Measurements from ENCODE around the gene GRIK3. TPM values are rescaled to one million over a fixed set of nuclear protein-coding genes. Genes with fewer than 3 reads are reported as not detected.

The GRIK3 gene
- total RNA-seq, 6 experiments from 2014 or later: 0.07 TPM; not detected in 5

GRCh38 chr1:36984675-36985074 is 49.6 kb downstream of the GRIK3 start:
- TF ChIP-seq, protein P1, sequence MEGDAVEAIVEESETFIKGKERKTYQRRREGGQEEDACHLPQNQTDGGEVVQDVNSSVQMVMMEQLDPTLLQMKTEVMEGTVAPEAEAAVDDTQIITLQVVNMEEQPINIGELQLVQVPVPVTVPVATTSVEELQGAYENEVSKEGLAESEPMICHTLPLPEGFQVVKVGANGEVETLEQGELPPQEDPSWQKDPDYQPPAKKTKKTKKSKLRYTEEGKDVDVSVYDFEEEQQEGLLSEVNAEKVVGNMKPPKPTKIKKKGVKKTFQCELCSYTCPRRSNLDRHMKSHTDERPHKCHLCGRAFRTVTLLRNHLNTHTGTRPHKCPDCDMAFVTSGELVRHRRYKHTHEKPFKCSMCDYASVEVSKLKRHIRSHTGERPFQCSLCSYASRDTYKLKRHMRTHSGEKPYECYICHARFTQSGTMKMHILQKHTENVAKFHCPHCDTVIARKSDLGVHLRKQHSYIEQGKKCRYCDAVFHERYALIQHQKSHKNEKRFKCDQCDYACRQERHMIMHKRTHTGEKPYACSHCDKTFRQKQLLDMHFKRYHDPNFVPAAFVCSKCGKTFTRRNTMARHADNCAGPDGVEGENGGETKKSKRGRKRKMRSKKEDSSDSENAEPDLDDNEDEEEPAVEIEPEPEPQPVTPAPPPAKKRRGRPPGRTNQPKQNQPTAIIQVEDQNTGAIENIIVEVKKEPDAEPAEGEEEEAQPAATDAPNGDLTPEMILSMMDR (IDR thresholded peaks at IDR 0.05): no peak
- TF ChIP-seq POLR2A (IDR thresholded peaks at IDR 0.05): no peak
- DNase-seq (no peak), ATAC-seq (no peak)
- intact Hi-C loops (cut with DNase I): no loop called here
- Histone ChIP-seq H3K4me3 (no peak overlapping the region), H3K27me3 (peaks cover 0 to 3% of the 10 kb centered on the region in 2 donors), H3K27ac (no peak overlapping the region), H3K9me3 (no peaks in the 10 kb centered on the region), H3K36me3 (no peaks in the 10 kb centered on the region), H3K4me1 (no peaks in the 10 kb centered on the region)
- WGBS (ENCODE audit: insufficient coverage, low coverage, low lambda C conversion rate, missing lambda C conversion rate): 33% methylated on average over 6 of the region's 9 CpGs

- DNase-seq (no peak), ATAC-seq (no peak)
- TF ChIP-seq, protein P1 (IDR thresholded peaks at IDR 0.05): no peak
- TF ChIP-seq POLR2A (IDR thresholded peaks at IDR 0.05): no peak
- Histone ChIP-seq H3K27ac (no peak overlapping the region), H3K9me3 (no peaks in the 10 kb centered on the region), H3K4me3 (no peak overlapping the region), H3K27me3 (peaks cover 0 to 3% of the 10 kb centered on the region in 2 donors), H3K36me3 (no peaks in the 10 kb centered on the region), H3K4me1 (no peaks in the 10 kb centered on the region)
- 42% methylated on average over 4 of the region's 6 CpGs for WGBS (ENCODE audit: insufficient coverage, low coverage, low lambda C conversion rate, missing lambda C conversion rate)
- intact Hi-C loops (cut with DNase I): no loop called here
Observed at GRCh38 chr1:36984026-36984425, 50.3 kb downstream of the GRIK3 start.

- Histone ChIP-seq H3K27ac (no peak overlapping the region), H3K4me1 (no peaks in the 10 kb centered on the region), H3K27me3 (peaks cover 0 to 3% of the 10 kb centered on the region in 2 donors), H3K4me3 (no peak overlapping the region), H3K36me3 (no peaks in the 10 kb centered on the region), H3K9me3 (no peaks in the 10 kb centered on the region)
- no peak for DNase-seq
- intact Hi-C loops (cut with DNase I): no loop called here
- ATAC-seq: no peak
- TF ChIP-seq POLR2A (IDR thresholded peaks at IDR 0.05): no peak
- TF ChIP-seq, protein P1 (IDR thresholded peaks at IDR 0.05): no peak
- WGBS (ENCODE audit: insufficient coverage, low coverage, low lambda C conversion rate, missing lambda C conversion rate): 23% methylated on average over 5 of the region's 13 CpGs
Observed at GRCh38 chr1:36982709-36983108, 51.6 kb downstream of the GRIK3 start.

GRCh38 chr1:36981771-36982622 is 52.3 kb downstream of the GRIK3 start:
- ATAC-seq (no peak), DNase-seq (no peak)
- peaks cover 0 to 3% of the 10 kb centered on the region in 2 donors for H3K27me3 ChIP-seq
- H3K9me3 ChIP-seq: no peaks in the 10 kb centered on the region
- TF ChIP-seq, protein P1 (IDR thresholded peaks at IDR 0.05): no peak
- no peak for TF ChIP-seq POLR2A (IDR thresholded peaks at IDR 0.05)
- intact Hi-C loops (cut with DNase I): no loop called here
- no peaks in the 10 kb centered on the region for H3K36me3 ChIP-seq
- no peak overlapping the region for H3K27ac ChIP-seq
- no peaks in the 10 kb centered on the region for H3K4me1 ChIP-seq
- no peak overlapping the region for H3K4me3 ChIP-seq
- 38% methylated on average over 7 of the region's 18 CpGs for WGBS (ENCODE audit: insufficient coverage, low coverage, low lambda C conversion rate, missing lambda C conversion rate)

Data from right lobe of liver (tissue), 6 donors.